CD4-positive, alpha-beta memory T cell (primary cell): ENCODE data around the gene CLEC16A. TPM values are rescaled to one million over a fixed set of nuclear protein-coding genes. Genes with fewer than 3 reads are reported as not detected.

Experiments used
- CTCF ChIA-PET: fragments of 350-600 bp; sonication (Branson Sonifier 250); formaldehyde crosslinking; loops from one replicate; lab custom pipeline; 2021; ENCODE audit warnings: inconsistent platforms; ENCODE audit not compliant: partially characterized antibody; lab: Charles Lee
- POLR2A ChIA-PET: fragments of 350-600 bp; sonication (Branson Sonifier 250); formaldehyde crosslinking; loops from one replicate; lab custom pipeline; 2021; ENCODE audit not compliant: partially characterized antibody; lab: Charles Lee
- DNase-seq, 5 donors: peaks; one replicate each; pipeline versions ENCODE4 v3.0.0 to v3.0.0-alpha.2; 2020 to 2022; ENCODE audit warnings: mixed read lengths in 1 of 5
- H3K27ac ChIP-seq: one replicate; pipeline ENCODE4 v1.7.0; 2013; ENCODE audit warnings: low read depth, low read length
- H3K27me3 ChIP-seq: 2 replicates; pipeline ENCODE4 v1.7.0; 2013; ENCODE audit warnings: mild to moderate bottlenecking, low read length, moderate library complexity; ENCODE audit not compliant: insufficient read depth
- H3K36me3 ChIP-seq: 2 replicates; pipeline ENCODE4 v1.7.0; 2013; ENCODE audit warnings: mild to moderate bottlenecking, low read length, moderate library complexity; ENCODE audit not compliant: insufficient read depth
- H3K4me1 ChIP-seq: 2 replicates; pipeline ENCODE4 v1.7.0; 2013; ENCODE audit warnings: mild to moderate bottlenecking, low read length, moderate library complexity; ENCODE audit not compliant: insufficient read depth
- H3K4me3 ChIP-seq, 2 donors: one replicate each; pipeline ENCODE4 v1.7.0; 2013; ENCODE audit warnings: low read length in 2 of 2, mild to moderate bottlenecking in 1 of 2
- H3K9me3 ChIP-seq, 2 donors: one replicate each; pipeline ENCODE4 v1.7.0; 2013; ENCODE audit warnings: low read length in 2 of 2, control low read depth in 1 of 2; ENCODE audit not compliant: control insufficient read depth in 1 of 2
- H3K27ac Mint-ChIP-seq, 7 donors: one replicate each; pipeline ENCODE4 v1.8.0; 2020 to 2021; ENCODE audit warnings: mixed read lengths in 7 of 7, mild to moderate bottlenecking in 6 of 7, inconsistent platforms in 3 of 7, moderate library complexity in 3 of 7
- H3K27me3 Mint-ChIP-seq, 2 donors: one replicate each; pipeline ENCODE4 v1.8.0; 2020 to 2021; ENCODE audit warnings: mixed read lengths in 2 of 2
- H3K36me3 Mint-ChIP-seq, 2 donors: one replicate each; pipeline ENCODE4 v1.8.0; 2020 to 2021; ENCODE audit warnings: mixed read lengths in 2 of 2, inconsistent platforms in 1 of 2, mild to moderate bottlenecking in 1 of 2
- H3K4me1 Mint-ChIP-seq, 4 donors: one replicate each; pipeline ENCODE4 v1.8.0; 2020 to 2021; ENCODE audit warnings: mixed read lengths in 4 of 4, mild to moderate bottlenecking in 1 of 4
- H3K4me3 Mint-ChIP-seq, 8 donors: one replicate each; pipeline ENCODE4 v1.8.0; 2020 to 2021; ENCODE audit warnings: mixed read lengths in 8 of 8, mild to moderate bottlenecking in 7 of 8, moderate library complexity in 6 of 8, inconsistent platforms in 3 of 8
- H3K9me3 Mint-ChIP-seq, 8 donors: one replicate each; pipeline ENCODE4 v1.8.0; 2020 to 2021; ENCODE audit warnings: mixed read lengths in 8 of 8, mild to moderate bottlenecking in 5 of 8, inconsistent platforms in 3 of 8, moderate library complexity in 1 of 8
- intact Hi-C: fragments of 100-400 bp; cut with micrococcal nuclease; formaldehyde crosslinking; loops from one replicate; pipeline ENCODE4 v1.15.1; 2023
- polyA plus RNA-seq, 2 donors: library from polyadenylated mRNA; unstranded; fragments of 300-500 nt; fragmentation: Illumina TruSeq; gene quantifications; one replicate each; pipeline ENCODE4 v1.2.3, GENCODE V29; 2021
- total RNA-seq, 2 experiments: library from RNA; stranded (reverse); gene quantifications; one replicate each; pipeline ENCODE4 v1.2.3, GENCODE V29; 2021

The CLEC16A gene
- total and polyA plus RNA-seq, 4 experiments from 2014 or later: 5.2 to 28.4 (median 24.5) TPM

- POLR2A ChIA-PET: interaction anchor here (1.4 kb wide), 1 partner anchor 67 kb away, joined by 3 read pairs; the partner anchor contains the start of gene SOCS1
- CTCF ChIA-PET: interaction anchor here (0.8 to 1.2 kb wide), 2 partner anchors 29 to 66 kb away, joined by 3 to 4 read pairs; partner anchors contain the start of gene SOCS1
- H3K36me3 ChIP-seq: no peaks in the 10 kb centered on the region
- H3K4me1 ChIP-seq: no peaks in the 10 kb centered on the region
- H3K4me3 ChIP-seq: no peak overlapping the region
- intact Hi-C loops: no loop called here
- no peak overlapping the region for H3K27ac ChIP-seq
- no peaks in the 10 kb centered on the region for H3K4me1 Mint-ChIP-seq
- no peaks in the 10 kb centered on the region for H3K36me3 Mint-ChIP-seq
- H3K9me3 Mint-ChIP-seq: peaks cover 0 to 2% (median 0%) of the 10 kb centered on the region in 8 donors
- peak overlapping the region in 1 of 8 donors; percentile 8 for H3K4me3 Mint-ChIP-seq
- peak overlapping the region in 2 of 7 donors; percentile 4 to 29 for H3K27ac Mint-ChIP-seq
- no peak for DNase-seq
- no peaks in the 10 kb centered on the region for H3K27me3 Mint-ChIP-seq
- no peaks in the 10 kb centered on the region for H3K27me3 ChIP-seq
- no peaks in the 10 kb centered on the region for H3K9me3 ChIP-seq
These were observed 244.7 kb downstream of the CLEC16A start for GRCh38 chr16:11188801-11189740.

GRCh38 chr16:11190588-11191560, 246.5 kb downstream of the CLEC16A start:
- no peak overlapping the region for H3K4me3 ChIP-seq
- POLR2A ChIA-PET: no interaction called here
- intact Hi-C loops: loop anchor here (5.0 kb wide), 1 partner anchor 61 kb away; no protein-coding TSS in a partner anchor
- no peaks in the 10 kb centered on the region for H3K9me3 ChIP-seq
- Mint-ChIP-seq H3K27me3 (no peaks in the 10 kb centered on the region), H3K36me3 (peaks cover 0 to 2% of the 10 kb centered on the region in 2 donors), H3K9me3 (peaks cover 0 to 2% (median 0%) of the 10 kb centered on the region in 8 donors), H3K4me1 (no peaks in the 10 kb centered on the region), H3K4me3 (no peak overlapping the region), H3K27ac (peak overlapping the region in 2 of 7 donors; percentile 66 to 81)
- no peaks in the 10 kb centered on the region for H3K4me1 ChIP-seq
- CTCF ChIA-PET: interaction anchor here (1.2 kb wide), 1 partner anchor 65 kb away, joined by 3 read pairs; the partner anchor contains the start of gene SOCS1
- no peak overlapping the region for H3K27ac ChIP-seq
- H3K27me3 ChIP-seq: no peaks in the 10 kb centered on the region
- H3K36me3 ChIP-seq: no peaks in the 10 kb centered on the region
- no peak for DNase-seq

GRCh38 chr16:11191665-11192064, 247.3 kb downstream of the CLEC16A start:
- Histone ChIP-seq H3K9me3 (no peaks in the 10 kb centered on the region), H3K4me1 (no peaks in the 10 kb centered on the region), H3K27ac (no peak overlapping the region), H3K36me3 (no peaks in the 10 kb centered on the region), H3K27me3 (no peaks in the 10 kb centered on the region), H3K4me3 (no peak overlapping the region)
- ChIA-PET POLR2A (no interaction called here), CTCF (no interaction called here)
- no peaks in the 10 kb centered on the region for H3K27me3 Mint-ChIP-seq
- intact Hi-C loops: loop anchor here (5.0 kb wide), 1 partner anchor 61 kb away; no protein-coding TSS in a partner anchor
- peaks cover 0 to 2% (median 0%) of the 10 kb centered on the region in 8 donors for H3K9me3 Mint-ChIP-seq
- peak overlapping the region in 3 of 7 donors; percentile 15 to 31 (median 30) for H3K27ac Mint-ChIP-seq
- H3K36me3 Mint-ChIP-seq: peaks cover 0 to 8% of the 10 kb centered on the region in 2 donors
- no peak for DNase-seq
- H3K4me3 Mint-ChIP-seq: peak overlapping the region in 1 of 8 donors; percentile 45
- H3K4me1 Mint-ChIP-seq: no peaks in the 10 kb centered on the region

GRCh38 chr16:11193494-11193893, 249.1 kb downstream of the CLEC16A start:
- no peak overlapping the region for H3K27ac ChIP-seq
- H3K9me3 ChIP-seq: no peaks in the 10 kb centered on the region
- peaks cover under 1% of the 10 kb centered on the region for H3K4me1 ChIP-seq
- no peaks in the 10 kb centered on the region for H3K27me3 ChIP-seq
- POLR2A ChIA-PET: interaction anchor here (1.2 kb wide), 1 partner anchor 62 kb away, joined by 3 read pairs; the partner anchor contains the start of gene SOCS1
- H3K36me3 ChIP-seq: no peaks in the 10 kb centered on the region
- Mint-ChIP-seq H3K4me3 (no peak overlapping the region), H3K27me3 (no peaks in the 10 kb centered on the region), H3K36me3 (peaks cover 0 to 8% of the 10 kb centered on the region in 2 donors), H3K4me1 (peaks cover 0 to 5% (median 0%) of the 10 kb centered on the region in 4 donors), H3K9me3 (peaks cover 0 to 2% (median 0%) of the 10 kb centered on the region in 8 donors), H3K27ac (peak overlapping the region in 1 of 7 donors; percentile 16)
- no peak overlapping the region for H3K4me3 ChIP-seq
- intact Hi-C loops: loop anchor here (5.0 kb wide), 1 partner anchor 59 kb away; no protein-coding TSS in a partner anchor
- no peak for DNase-seq
- CTCF ChIA-PET: no interaction called here

GRCh38 chr16:11194913-11195312, 250.5 kb downstream of the CLEC16A start:
- Histone ChIP-seq H3K27me3 (no peaks in the 10 kb centered on the region), H3K9me3 (no peaks in the 10 kb centered on the region), H3K27ac (no peak overlapping the region), H3K4me3 (no peak overlapping the region), H3K4me1 (peaks cover 9% of the 10 kb centered on the region), H3K36me3 (no peaks in the 10 kb centered on the region)
- peaks cover 0 to 5% (median 3%) of the 10 kb centered on the region in 4 donors for H3K4me1 Mint-ChIP-seq
- H3K36me3 Mint-ChIP-seq: peaks cover 0 to 8% of the 10 kb centered on the region in 2 donors
- no peak overlapping the region for H3K27ac Mint-ChIP-seq
- no peaks in the 10 kb centered on the region for H3K27me3 Mint-ChIP-seq
- H3K9me3 Mint-ChIP-seq: peaks cover 0 to 2% (median 0%) of the 10 kb centered on the region in 8 donors
- ChIA-PET CTCF (no interaction called here), POLR2A (interaction anchor here (1.0 kb wide), 1 partner anchor 61 kb away, joined by 6 read pairs; the partner anchor contains the start of gene SOCS1)
- H3K4me3 Mint-ChIP-seq: no peak overlapping the region
- no peak for DNase-seq
- intact Hi-C loops: loop anchor here (5.0 kb wide), 1 partner anchor 57 kb away; no protein-coding TSS in a partner anchor

- ChIA-PET POLR2A (no interaction called here), CTCF (no interaction called here)
- Histone ChIP-seq H3K36me3 (no peaks in the 10 kb centered on the region), H3K4me1 (peaks cover 9% of the 10 kb centered on the region), H3K27ac (no peak overlapping the region), H3K4me3 (no peak overlapping the region), H3K9me3 (no peaks in the 10 kb centered on the region), H3K27me3 (no peaks in the 10 kb centered on the region)
- Mint-ChIP-seq H3K4me3 (no peak overlapping the region), H3K9me3 (peaks cover 0 to 2% (median 0%) of the 10 kb centered on the region in 8 donors), H3K27ac (peak overlapping the region in 1 of 7 donors; percentile 43), H3K4me1 (peaks cover 0 to 8% (median 5%) of the 10 kb centered on the region in 4 donors), H3K36me3 (peaks cover 0 to 8% of the 10 kb centered on the region in 2 donors), H3K27me3 (no peaks in the 10 kb centered on the region)
- no peak for DNase-seq
- intact Hi-C loops: no loop called here
These were observed 252.0 kb downstream of the CLEC16A start for GRCh38 chr16:11196286-11196828.
